NCI-H748 treated with DMSO at 0.1 percent for 48 hours (cell line): ENCODE measurements around the gene ARAP2.
A peak's percentile ranks its signal among the peaks of the same experiment; 100 is the strongest.

ENCODE experiments used
- DNase-seq: peaks from one replicate; lab custom pipeline; 2025; lab: John Stamatoyannopoulos, UW

ARAP2 gene

DNA sequence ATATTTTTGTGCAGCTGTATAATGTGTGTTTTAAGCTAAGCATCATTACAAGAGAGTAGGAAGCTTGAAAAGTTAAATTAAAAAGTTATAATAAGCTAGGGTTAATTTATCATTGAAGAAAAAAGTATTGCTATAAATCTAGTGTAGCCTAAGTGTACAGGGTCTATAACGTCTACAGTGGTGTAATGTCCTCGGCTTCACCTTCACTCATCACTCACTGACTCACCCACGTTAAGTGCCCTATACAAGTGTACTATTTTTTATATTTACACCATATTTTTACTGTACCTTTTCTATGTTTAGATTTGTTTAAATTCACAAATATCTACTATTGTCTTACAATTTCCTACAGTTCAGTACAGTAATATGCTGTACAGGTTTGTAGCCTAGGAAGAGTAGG lies 23.5 kb downstream of the ARAP2 start:
- no peak for DNase-seq

DNA sequence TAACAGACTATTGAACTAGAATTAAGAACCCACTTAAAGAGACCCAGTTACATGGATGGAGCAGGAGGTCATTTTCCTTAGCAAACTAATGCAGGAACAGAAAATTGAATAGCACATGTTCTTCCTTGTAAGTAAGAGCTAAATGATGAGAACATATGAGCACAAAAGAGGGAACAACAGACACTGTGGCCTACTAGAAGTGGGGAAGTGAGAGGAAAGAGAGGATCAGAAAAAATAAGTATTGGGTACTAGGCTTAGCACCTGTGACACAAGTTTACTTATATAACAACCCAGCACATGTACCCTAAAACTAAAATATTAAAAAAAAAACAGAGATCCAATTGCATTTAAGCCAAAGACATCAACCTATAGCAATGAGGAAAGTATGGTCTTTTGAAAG lies 26.2 kb downstream of the ARAP2 start:
- DNase-seq = no peak

DNA sequence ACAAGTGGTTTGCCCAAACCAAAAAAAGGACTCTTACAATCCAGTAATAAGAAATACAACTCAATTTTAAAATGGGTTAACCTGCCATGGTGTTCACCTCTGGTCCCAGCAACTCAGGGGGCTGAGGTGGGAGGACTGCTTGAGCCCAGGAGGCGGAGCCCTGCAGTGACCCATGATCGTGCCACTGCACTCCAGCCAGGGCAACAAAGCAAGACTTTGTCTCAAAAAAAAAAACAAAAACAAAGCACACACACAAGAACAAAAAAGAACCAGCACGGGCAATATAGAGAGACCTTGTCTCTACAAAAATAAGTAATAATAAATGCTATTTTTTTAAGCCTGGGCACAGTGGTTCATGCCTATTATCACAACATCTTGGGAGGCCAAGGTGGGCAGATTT lies 28.7 kb downstream of the ARAP2 start:
- no peak for DNase-seq

DNA sequence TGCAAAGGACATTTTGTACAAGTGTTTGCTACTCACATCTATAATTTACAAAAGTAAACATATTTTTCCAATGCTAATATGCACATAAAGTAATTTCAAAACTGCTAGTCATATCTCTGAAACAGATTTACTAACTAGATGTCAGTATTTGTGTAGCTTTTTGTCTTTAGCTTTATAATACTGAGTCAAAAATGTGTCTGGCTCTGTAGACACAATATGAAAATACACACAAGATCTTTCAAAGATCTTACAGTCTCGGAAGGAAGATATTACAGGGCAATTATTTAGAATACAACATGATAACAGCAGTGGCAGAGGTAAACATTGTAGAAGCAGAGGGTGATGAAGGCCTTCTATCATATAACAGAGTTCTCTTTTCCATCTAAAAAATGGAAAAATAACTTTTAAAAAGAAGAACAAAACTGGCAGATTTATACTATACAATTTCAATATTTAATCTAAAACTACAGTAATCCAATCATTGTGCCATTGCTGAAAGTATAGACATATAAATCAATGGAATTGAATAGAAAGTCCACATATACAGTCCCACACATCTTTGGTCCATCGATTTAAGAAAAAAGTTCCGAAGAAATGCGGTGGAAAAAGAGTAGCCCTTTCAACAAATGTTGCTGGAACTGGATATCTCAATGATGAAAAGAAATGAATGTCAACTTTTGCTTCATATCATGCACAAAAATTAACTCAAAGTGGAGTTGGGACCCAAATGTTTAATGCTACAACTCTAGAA lies 29.4 kb downstream of the ARAP2 start:
- DNase-seq = no peak

DNA sequence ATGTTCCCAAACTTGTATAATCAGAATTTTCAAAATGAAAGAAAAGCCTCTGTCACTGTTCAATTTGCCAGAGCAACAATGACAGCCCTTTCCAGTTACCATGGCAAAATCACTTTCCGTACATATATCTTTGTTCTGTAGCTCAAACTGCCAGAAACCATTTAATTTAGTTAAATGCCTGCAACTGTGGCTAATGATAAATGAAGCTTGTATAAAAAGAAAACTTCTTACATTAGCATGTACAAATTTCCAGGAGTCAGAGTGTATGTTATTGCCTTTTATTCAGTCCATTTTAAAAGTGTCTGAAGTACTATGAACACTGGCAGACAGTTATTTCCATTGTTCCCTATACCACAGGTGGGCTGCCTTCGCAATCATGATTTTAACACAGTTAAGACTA lies 30.3 kb downstream of the ARAP2 start:
- peak; percentile 47 for DNase-seq

DNA sequence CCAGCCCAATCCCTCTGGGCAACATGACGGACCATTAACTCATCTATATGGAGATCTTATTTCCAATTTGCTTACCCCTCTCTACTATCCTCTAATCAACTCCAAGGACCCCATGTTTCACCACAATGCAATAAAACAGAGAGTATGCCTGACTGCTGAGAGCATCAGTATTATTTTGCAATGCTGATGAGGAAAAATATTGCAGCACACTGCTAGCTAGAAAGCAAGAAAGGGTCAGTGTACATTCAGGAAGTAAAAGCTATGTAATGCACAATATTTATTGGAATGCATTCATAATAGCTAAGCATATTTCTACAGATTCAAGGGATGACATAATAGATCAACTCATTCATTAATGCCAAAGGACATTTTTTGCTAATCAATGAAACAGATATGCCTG lies 33.2 kb downstream of the ARAP2 start:
- no peak for DNase-seq

DNA sequence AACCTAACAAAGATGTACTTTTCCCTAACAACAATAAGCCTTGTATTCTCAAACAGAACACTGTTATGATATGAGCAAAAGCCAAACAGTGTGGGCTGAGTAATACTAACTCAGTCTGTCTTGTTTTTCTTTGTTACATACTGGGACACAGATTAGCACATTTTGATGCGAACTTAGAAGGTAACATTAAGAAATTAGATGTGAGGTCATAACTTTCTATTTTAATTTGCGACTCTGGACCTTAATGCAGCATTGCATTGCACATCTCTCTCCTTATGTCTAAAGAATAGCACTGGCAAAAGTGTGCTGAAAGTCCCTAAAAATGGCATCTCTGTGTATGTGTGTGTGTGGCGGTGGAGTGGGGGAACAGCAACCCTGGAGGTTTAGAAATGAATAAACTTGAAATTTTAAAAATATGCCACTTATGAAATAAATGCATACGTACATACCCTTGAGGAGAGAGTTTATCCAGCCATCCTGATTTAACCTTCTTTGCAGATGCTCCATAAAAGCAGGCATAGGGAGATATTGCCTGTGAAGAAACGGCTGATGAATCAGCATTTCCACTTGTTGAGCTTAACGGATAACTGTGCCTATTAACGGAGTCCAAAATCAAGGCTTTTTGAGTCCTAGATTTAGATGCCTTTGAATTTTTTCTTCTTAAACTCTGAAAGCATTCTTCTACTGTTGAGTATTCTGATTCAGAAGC lies 34.2 kb downstream of the ARAP2 start:
- DNase-seq = no peak

DNA sequence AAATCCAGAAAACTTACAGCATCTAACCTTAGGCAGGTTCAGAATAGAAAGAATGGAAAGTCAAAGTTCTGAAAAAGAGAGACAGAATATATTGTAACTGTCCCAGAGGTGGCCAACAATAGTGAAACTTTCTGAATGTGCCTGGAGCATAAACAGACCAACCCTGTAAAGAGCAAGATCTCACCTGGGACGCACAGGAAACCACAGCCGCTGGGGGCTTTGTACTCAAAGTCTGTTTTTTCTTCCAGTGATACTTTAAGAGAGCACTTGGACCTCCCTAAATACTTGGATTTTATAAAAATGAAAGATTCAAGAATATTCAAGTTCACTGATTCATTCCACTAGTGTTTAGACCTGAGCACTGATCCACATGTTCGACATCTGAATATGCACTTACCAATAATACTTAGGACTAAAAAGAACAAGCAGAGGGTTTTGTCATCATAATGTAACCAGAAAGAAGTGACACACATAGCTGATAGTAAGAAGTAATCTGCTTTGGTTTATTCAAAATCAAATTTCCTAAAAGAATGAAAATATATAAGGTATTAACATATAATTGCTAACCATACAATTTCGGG lies 35.3 kb downstream of the ARAP2 start:
- DNase-seq = no peak

DNA sequence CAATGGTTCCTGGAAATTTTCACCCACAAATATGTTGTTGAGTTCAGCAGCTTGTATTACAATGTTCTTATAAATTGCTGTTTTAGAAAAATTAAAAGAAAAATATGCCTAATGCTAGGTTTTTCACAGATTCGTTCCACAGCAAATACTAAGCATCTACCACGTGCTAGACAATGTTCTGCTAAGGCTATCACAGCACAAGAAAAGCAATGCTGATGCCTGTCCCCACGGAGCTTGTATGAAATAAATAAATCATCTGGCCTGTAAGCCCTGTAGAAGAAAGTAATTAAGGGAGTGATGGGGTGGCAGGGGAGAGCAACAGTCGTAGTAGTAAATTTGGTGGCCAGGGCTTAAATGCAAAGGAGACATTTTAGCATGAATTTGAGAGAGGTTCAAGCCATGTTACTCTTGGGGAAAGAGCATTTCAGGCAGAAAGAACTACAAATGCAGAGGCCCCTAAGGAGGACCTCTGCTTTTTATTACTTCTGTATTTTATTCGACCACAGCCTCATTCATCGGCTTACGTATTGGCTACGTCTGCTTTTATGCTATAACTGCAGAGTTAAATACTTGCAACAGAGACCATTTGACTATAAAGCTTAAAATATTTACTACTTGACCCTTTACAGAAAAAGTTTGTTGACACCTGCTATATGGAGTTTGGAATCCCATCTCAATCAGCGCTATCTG lies 36.3 kb downstream of the ARAP2 start:
- DNase-seq = no peak

DNA sequence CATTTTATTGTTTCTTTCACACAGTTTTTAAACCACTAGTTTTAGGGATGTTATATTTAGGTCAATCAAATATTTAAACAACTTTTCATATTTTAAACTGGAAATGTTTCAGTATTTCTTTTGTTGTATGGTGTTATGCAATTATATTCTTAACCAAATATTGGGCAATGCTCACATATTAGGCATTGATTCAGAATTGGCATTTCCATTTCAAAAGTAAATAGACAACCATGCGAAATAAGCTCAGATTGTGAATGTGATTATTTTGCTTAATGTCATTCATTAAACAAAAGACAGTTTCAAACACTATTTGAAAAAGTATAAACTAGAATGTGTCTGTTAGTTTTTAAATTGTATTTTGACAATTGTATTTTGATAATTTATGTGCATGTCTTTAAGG lies 36.9 kb downstream of the ARAP2 start:
- no peak for DNase-seq

DNA sequence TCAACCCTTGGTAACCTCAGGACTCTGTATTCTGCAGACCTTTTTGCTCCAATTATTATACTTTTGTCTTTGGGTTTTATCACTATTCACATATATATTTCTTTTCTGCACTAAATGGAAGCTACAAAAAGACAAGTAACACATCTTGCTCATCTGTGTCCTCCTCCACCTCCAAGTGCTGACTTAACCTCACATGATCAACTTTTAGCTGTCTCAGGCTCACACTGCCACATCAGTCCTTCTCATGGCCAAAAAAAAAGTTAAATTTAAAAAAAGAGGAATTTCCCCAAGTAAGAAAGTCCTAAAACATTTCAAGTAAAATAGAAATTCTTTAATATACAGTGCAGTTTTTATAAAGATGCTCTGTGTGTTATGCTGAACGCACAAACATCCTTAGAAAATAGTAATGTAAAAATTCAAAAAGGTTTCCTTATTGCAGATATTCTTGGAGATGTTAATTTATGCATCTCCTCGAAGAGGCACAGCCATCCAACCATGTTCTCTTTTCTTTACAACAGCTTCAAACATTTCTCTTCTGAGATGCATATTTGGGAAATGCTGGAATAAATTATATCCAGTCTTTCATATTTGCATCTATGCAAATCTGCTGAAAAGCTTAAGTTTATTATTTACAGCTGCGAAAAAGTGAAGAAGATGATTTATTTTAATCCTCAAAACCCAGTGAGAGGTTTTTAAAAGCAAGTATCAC lies 37.6 kb downstream of the ARAP2 start:
- no peak for DNase-seq

DNA sequence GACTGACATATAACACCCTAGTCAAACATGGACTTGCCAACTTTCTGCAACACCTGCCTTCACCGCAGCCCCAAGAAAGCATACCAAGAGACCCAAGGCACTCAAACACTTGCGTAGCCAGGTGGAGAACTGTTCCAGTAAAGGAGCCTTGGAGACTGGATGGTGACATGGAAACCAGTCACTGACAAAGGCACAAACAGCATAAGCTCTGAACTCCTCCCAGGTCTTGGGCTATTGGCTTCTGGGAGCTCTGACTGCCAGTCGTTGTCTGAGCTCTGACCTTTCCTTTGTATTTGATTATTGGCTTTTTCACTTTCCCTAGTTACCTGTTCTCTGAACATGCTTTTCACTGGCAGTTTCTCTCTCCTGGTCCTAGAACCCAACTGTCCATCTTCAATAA lies 38.3 kb downstream of the ARAP2 start:
- DNase-seq = no peak

DNA sequence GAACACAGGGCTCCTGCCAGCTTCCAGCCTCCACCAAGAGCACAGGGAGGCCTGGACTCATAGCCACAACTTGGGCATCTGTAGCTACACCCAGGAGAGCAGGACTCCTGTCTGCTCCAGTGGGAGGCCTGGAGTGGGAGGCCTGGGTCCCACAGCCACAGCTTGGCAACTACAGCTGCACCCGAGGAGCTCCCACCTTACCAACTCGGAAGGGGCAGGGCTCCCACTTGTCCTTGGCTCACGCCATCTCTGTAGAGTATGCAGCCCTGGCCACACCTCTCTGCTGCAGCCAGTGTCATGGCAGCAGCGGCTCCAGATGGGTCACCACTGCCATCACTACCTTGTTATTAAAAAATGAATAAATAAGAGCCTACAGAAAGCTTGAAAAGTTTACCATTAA lies 45.5 kb downstream of the ARAP2 start:
- no peak for DNase-seq

DNA sequence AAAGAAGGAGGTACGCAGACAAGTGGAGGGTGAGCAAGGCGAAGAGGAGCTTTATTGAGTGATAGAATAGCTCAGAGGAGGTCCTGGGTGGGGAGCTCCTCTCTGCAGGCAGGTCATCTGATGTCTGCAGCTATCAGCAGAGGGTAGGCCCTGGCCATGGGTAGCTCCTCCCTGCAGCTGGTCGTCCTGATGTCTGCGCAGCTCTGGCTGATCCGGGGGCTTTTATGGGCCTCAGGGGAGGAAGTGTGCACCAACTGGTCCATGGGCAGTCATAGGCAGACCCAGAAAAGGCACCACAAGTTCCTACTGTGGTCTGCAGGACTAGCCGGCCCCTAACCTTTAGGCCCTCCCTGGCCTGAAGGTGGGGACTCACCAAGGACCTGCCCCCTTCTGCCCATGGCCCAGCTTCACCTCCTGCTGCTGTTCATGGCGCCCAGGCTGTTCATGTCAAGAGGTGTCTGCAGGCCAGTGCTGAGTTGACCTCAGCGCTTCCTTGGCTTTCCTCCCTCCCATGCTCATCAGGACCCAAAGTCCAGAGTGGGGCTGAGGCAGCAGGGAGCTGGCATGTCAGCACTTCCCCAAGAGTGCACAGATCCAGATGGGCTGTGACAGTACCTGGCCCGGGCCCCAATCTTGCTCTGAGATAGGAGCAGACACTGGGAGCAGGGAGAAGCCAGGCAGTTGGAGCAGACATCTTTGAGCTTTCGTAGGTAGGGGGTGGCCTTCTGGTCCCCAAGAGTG lies 46.1 kb downstream of the ARAP2 start:
- no peak for DNase-seq

DNA sequence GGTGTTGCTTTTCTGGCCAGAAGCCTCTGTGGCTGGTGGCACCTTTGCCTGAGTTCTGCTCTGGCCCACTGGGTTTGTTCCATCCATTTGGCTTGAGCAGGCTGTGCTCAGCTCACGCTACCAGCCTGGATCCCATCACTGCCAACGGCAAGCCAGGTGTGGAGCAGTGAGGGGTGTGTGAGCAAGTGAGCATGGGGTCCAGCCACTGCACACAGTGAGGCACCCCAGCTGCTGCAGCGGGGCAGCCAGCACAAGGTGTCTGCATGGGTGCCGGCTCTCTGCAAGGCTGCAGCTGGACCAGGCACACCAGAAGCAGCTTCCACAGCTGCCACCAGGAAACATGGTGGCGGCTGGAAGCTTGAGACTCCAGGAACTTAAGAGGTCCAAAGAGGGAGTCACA lies 46.8 kb downstream of the ARAP2 start:
- no peak for DNase-seq

DNA sequence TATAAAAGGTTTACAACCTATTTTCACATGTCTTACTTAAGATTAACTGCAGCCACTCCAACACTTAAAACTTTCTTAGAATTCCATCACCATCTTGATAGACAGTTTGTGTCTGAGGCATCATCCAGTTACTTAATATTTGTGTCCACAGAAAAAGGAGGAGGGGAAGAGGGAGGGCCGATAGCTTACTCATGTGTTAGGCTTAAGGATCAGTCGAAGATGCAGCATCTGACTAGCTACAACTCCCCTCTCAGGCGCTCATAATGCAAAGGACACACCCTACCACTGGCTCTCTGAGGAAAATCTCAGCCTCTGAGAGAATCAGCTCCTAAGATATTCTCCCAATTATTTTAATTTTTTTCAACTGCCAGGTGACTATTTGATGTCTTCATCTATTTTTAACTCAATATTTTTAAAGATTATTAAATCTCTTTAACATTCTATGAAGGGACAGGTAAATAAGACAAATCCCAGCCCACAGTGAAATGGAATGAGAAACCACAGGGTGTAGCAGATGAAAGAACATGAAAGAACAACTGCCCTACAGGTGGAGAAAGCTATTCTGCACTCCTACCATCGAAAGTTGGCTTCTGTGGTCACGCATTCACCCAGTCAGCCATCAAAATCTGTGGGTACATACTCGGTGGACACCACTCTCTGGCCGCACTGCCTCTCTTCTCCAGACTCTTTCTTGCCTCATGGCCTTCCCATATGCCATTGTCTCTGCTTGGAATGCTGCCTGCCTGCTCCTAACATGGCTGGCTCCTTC lies 48.0 kb downstream of the ARAP2 start:
- no peak for DNase-seq

DNA sequence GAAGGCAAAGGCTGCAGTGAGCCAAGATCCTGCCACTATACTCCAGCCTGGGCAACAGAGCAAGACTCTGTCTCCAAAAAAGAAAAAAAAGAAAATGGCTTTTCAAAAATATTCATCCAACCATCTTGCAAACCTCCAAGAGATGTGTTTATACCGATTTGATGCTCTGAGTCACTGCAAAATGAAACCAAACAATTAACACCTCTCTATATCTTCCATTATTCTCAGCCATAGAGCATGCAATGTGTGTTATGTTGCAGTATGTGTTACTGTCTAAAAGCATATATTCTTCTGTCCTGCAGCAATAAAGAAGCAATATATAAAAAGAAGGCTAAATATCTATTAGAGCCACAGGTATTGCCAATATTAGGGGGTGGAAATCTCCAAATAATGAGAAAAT lies 51.4 kb downstream of the ARAP2 start:
- DNase-seq = no peak

DNA sequence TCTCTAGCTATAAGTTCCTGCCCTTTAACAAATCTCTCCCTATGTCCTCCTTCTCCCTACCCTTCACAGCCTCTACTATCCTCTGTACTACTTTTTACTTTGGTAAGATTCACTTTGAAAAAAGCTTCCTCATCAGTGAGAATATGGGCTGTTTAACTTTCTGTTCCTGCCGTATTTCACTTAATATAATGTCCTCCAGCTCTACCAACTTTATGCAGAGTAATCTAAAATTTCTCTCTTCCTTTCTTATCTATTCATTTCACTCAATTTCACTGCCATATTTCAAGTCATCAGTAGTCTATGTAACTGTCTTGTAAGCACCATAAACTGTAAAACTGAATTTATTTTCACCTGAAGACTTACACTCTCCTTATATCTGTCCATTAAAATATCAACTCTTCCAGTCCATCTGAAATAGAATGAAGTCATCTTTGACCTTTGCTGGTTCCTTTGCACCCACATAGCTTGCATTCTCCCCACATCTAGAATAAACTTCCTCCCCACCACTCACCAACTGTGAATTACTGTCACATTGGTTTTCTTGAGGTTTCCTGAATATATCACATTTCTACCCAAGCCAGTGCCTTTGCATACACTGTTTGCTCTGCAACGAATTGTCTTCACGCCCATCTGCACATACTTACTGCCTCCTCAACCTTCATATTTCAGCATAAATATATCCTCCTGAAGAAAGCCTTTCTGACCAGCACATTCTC lies 54.6 kb downstream of the ARAP2 start:
- DNase-seq = no peak

DNA sequence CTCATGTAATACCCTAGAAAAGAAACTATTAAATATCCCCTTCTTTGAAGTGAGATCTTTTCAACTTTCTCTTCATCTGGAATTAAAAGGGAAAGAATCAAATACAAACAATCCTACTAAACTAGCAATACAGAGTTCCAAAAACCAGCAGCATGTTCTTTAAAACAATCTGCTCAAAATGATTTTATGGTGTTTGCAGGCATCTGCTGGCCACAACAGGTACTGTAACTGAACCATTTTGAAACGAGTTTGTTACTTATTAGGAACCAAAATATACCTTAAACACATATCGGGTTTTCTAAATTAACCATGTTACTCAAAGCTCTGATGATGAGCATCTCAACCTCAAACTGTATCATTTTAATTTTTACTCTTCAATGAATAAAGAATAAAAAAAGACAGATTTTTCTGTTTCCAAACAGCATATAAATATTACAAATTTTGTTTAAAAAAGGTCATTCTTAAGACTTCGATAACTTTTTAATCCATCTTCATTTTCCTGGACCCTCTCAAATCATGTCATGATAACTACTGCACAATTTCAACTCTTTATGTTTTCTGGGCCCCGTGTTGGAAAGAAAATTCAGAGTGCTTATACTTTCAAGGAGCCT lies 56.5 kb downstream of the ARAP2 start:
- peak; percentile 33 for DNase-seq
